Fibroblast of skin of back (primary cell): ENCODE results near the gene PTPN18. TPM values are rescaled to one million over a fixed set of nuclear protein-coding genes. Genes with fewer than 3 reads are reported as not detected.
"Not testable (repeated sequence)": the region's sequence is repeated elsewhere in the genome, so short reads cannot be mapped to it uniquely, and the experiment has no call there.

Experiments used
- DNase-seq: peaks from one replicate; pipeline ENCODE4 v3.0.0-alpha.2; 2013
- polyA plus RNA-seq, 2 experiments: library from polyadenylated mRNA; unstranded; fragments of 120-200 nt; gene quantifications; one replicate each; pipeline ENCODE4 v1.2.1, GENCODE V29; 2013; ENCODE audit not compliant: insufficient read length in 2 of 2

Gene PTPN18
- 19.8 TPM for polyA plus RNA-seq (2013, experiment 1 of 2; ENCODE audit: insufficient read length)
- 18.2 TPM for polyA plus RNA-seq (2013, experiment 2 of 2; ENCODE audit: insufficient read length)

GRCh38 chr2:130355578-130356431 is at the start of gene PTPN18:
Gene PTPN18 (plus strand): TSS chr2:130356056. CDS start chr2:130356108, 52 bp downstream.
- DNase-seq, result peak; percentile 88

GRCh38 chr2:130307850-130308249 is 48.0 kb upstream of the PTPN18 start:
- no peak for DNase-seq

GRCh38 chr2:130310881-130311280 is 45.0 kb upstream of the PTPN18 start:
- DNase-seq, result no peak

GRCh38 chr2:130313812-130314334 is 42.0 kb upstream of the PTPN18 start:
- no peak for DNase-seq

GRCh38 chr2:130314377-130314776 is 41.5 kb upstream of the PTPN18 start:
- DNase-seq, result no peak

- no peak for DNase-seq
These were observed 39.3 kb upstream of the PTPN18 start for GRCh38 chr2:130316596-130316995.

GRCh38 chr2:130318906-130319305 is 37.0 kb upstream of the PTPN18 start:
- DNase-seq, result no peak

GRCh38 chr2:130319536-130319935 is 36.3 kb upstream of the PTPN18 start:
- no peak for DNase-seq

GRCh38 chr2:130327703-130328527 is 27.9 kb upstream of the PTPN18 start:
- DNase-seq, result peak; percentile 66

GRCh38 chr2:130328710-130329109 is 27.1 kb upstream of the PTPN18 start:
- no peak for DNase-seq

- peak; percentile 77 for DNase-seq
These were observed 23.4 kb upstream of the PTPN18 start for GRCh38 chr2:130332271-130333073.

GRCh38 chr2:130333253-130333652 is 22.6 kb upstream of the PTPN18 start:
- DNase-seq, result not testable (repeated sequence)

- no peak for DNase-seq
These were observed 21.8 kb upstream of the PTPN18 start for GRCh38 chr2:130334026-130334425.

- DNase-seq, result no peak
These were observed 20.6 kb upstream of the PTPN18 start for GRCh38 chr2:130335226-130335625.

- no peak for DNase-seq
These were observed 19.5 kb upstream of the PTPN18 start for GRCh38 chr2:130336150-130336876.

GRCh38 chr2:130336877-130337734 is 18.8 kb upstream of the PTPN18 start:
- DNase-seq, result peak; percentile 77

- DNase-seq, result peak; percentile 24
These were observed 18.0 kb upstream of the PTPN18 start for GRCh38 chr2:130337735-130338325.

- no peak for DNase-seq
These were observed 17.0 kb upstream of the PTPN18 start for GRCh38 chr2:130338793-130339345.

- DNase-seq, result no peak
These were observed 15.7 kb upstream of the PTPN18 start for GRCh38 chr2:130339885-130340745.
